Right lobe of liver (tissue), 6 donors: ENCODE results near the gene RAB23. TPM values are rescaled to one million over a fixed set of nuclear protein-coding genes. Genes with fewer than 3 reads are reported as not detected.

ENCODE experiments used
- ATAC-seq, 4 donors: fragments of 200-7000 bp; cut with Tn5 transposase; one replicate each; pipeline ENCODE4 v1.9.1; 2020; ENCODE audit warnings: mild to moderate bottlenecking in 4 of 4, moderate library complexity in 4 of 4
- DNase-seq, 3 donors: peaks; one replicate each; pipeline ENCODE4 v3.0.0-alpha.2; 2020
- H3K27ac ChIP-seq, 3 donors: fragments of 200-600 bp; one replicate each; pipeline ENCODE4 v1.8.0; 2022
- H3K27me3 ChIP-seq, 2 donors: fragments of 200-600 bp; one replicate each; pipeline ENCODE4 v1.8.0; 2022
- H3K36me3 ChIP-seq, 4 donors: fragments of 200-600 bp; sonication (generic) in 1 of 4; one replicate each; pipeline versions ENCODE4 v1.5.1 to v1.8.0; 2017 to 2022; ENCODE audit warnings: control low read depth in 1 of 4
- H3K4me1 ChIP-seq, 4 donors: fragments of 200-600 bp; sonication (generic) in 1 of 4; one replicate each; pipeline versions ENCODE4 v1.5.1 to v1.8.0; 2017 to 2022; ENCODE audit warnings: control low read depth in 1 of 4
- H3K4me3 ChIP-seq, 3 donors: fragments of 200-600 bp; one replicate each; pipeline ENCODE4 v1.8.0; 2022
- H3K9me3 ChIP-seq, 4 donors: fragments of 200-600 bp; sonication (generic) in 1 of 4; one replicate each; pipeline versions ENCODE4 v1.5.1 to v1.8.0; 2017 to 2022; ENCODE audit warnings: control low read depth in 1 of 4
- CTCF ChIP-seq, 4 donors: fragments of 200-600 bp in 3 of 4; fragments of 450-650 bp in 1 of 4; IDR thresholded peaks; one replicate each; pipeline versions ENCODE4 v1.5.1 to v1.8.0; 2016 to 2022; ENCODE audit warnings: antibody characterized with exemption in 4 of 4, mild to moderate bottlenecking in 2 of 4
- POLR2A ChIP-seq: fragments of 450-650 bp; IDR thresholded peaks from one replicate; pipeline ENCODE4 v1.6.1; 2017; ENCODE audit warnings: antibody characterized with exemption, mild to moderate bottlenecking
- WGBS: methylation state at CpG from one replicate; pipeline ENCODE4 v1.1.6; 2018; ENCODE audit warnings: low coverage, low lambda C conversion rate; ENCODE audit not compliant: insufficient coverage; ENCODE audit errors: missing lambda C conversion rate; 5-methylcytosine and 5-hydroxymethylcytosine counted together
- intact Hi-C, 2 donors: fragments of 100-400 bp; cut with DNase I; formaldehyde crosslinking; loops; one replicate each; pipeline versions ENCODE4 v1.11.2 to v1.14.1; 2022
- total RNA-seq, 6 experiments: library from RNA; depleted of rRNA in 2 of 6; stranded (reverse); fragments of >200 nt in 2 of 6; fragmentation: NEBNext Ultra II Directional in 3 of 6; extraction: Animal tissue kit (Norgen Biotek cat#: 25700) in 3 of 6; gene quantifications; one replicate each; pipeline versions ENCODE4 v1.1.0 to v1.2.4, GENCODE V29; 2016 to 2023
- donor health status: DM: no; HTN: yes; CAD: no.
- donor health status: DM: no; HTN: no; CAD: no.
- donor health status: DM: no; HTN: no; CAD: no.
- donor health status: DM: no; HTN: yes; CAD: no.
- donor health status: DM: no; HTN: yes; CAD: no.

The RAB23 gene
- total RNA-seq, 6 experiments from 2014 or later, result 2.0 to 3.1 (median 2.5) TPM

GRCh38 chr6:57172136-57173055 is 49.7 kb downstream of the RAB23 start, which contains the start of gene BAG2:
Gene BAG2, plus strand, starts transcription at chr6:57172326. Its CDS starts 372 bp downstream, at chr6:57172698.
- Histone ChIP-seq H3K4me3 (peak within 1 kb of the TSS; percentile 65 to 78 (median 73)), H3K4me1 (peaks cover 0 to 8% (median 2%) of the 10 kb centered on the region in 4 donors), H3K27me3 (no peaks in the 10 kb centered on the region), H3K36me3 (no peaks in the 10 kb centered on the region), H3K9me3 (no peaks in the 10 kb centered on the region), H3K27ac (peak within 1 kb of the TSS; percentile 86 to 94 (median 91))
- DNase-seq, result peak; percentile 93 to 94 (median 94)
- WGBS, result under 1% methylated on average over 21 of the region's 97 CpGs
- peak in 2 of 4 donors; percentile 19 to 27 for TF ChIP-seq CTCF (IDR thresholded peaks at IDR 0.05)
- TF ChIP-seq POLR2A, result peak; percentile 90
- ATAC-seq, result peak; percentile 90 to 96 (median 94)
- intact Hi-C loops, result no loop called here

- ATAC-seq (no peak), DNase-seq (no peak)
- intact Hi-C loops, result no loop called here
- H3K9me3 ChIP-seq, result no peaks in the 10 kb centered on the region
- no peaks in the 10 kb centered on the region for H3K4me1 ChIP-seq
- H3K27me3 ChIP-seq, result no peaks in the 10 kb centered on the region
- no peak overlapping the region for H3K4me3 ChIP-seq
- 83% methylated on average over 1 of the region's 1 CpG for WGBS
- H3K36me3 ChIP-seq, result peaks cover 0 to 5% (median 2%) of the 10 kb centered on the region in 4 donors
- TF ChIP-seq CTCF (IDR thresholded peaks at IDR 0.05) (no peak), POLR2A (no peak)
- H3K27ac ChIP-seq, result no peak overlapping the region
Measured at GRCh38 chr6:57165080-57165479, 57.0 kb downstream of the RAB23 start.

GRCh38 chr6:57163956-57164355 is 58.2 kb downstream of the RAB23 start:
- ATAC-seq (no peak), DNase-seq (no peak)
- Histone ChIP-seq H3K27ac (no peak overlapping the region), H3K4me1 (no peaks in the 10 kb centered on the region), H3K9me3 (no peaks in the 10 kb centered on the region), H3K27me3 (no peaks in the 10 kb centered on the region), H3K36me3 (peaks cover 0 to 5% (median 2%) of the 10 kb centered on the region in 4 donors), H3K4me3 (no peak overlapping the region)
- intact Hi-C loops, result no loop called here
- WGBS, result 81% methylated on average over 2 of the region's 2 CpGs
- TF ChIP-seq POLR2A (no peak), CTCF (IDR thresholded peaks at IDR 0.05) (no peak)

GRCh38 chr6:57162516-57162915 is 59.6 kb downstream of the RAB23 start:
- DNase-seq (no peak), ATAC-seq (no peak)
- H3K27me3 ChIP-seq, result no peaks in the 10 kb centered on the region
- 42% methylated on average over 3 of the region's 3 CpGs for WGBS
- peaks cover 0 to 5% (median 2%) of the 10 kb centered on the region in 4 donors for H3K36me3 ChIP-seq
- no peak overlapping the region for H3K4me3 ChIP-seq
- H3K27ac ChIP-seq, result no peak overlapping the region
- intact Hi-C loops, result no loop called here
- no peaks in the 10 kb centered on the region for H3K9me3 ChIP-seq
- H3K4me1 ChIP-seq, result no peaks in the 10 kb centered on the region
- no peak for TF ChIP-seq POLR2A
- TF ChIP-seq CTCF (IDR thresholded peaks at IDR 0.05), result no peak
